Activated CD8-positive, alpha-beta T cell treated with anti-CD3 and anti-CD28 coated beads for 36 hours (primary cell): ENCODE results near the gene NYNRIN. TPM values are rescaled to one million over a fixed set of nuclear protein-coding genes. Genes with fewer than 3 reads are reported as not detected.
"Not testable (repeated sequence)": the region's sequence is repeated elsewhere in the genome, so short reads cannot be mapped to it uniquely, and the experiment has no call there.

ENCODE experiments used
- ATAC-seq: fragments of 200-7000 bp; cut with Tn5 transposase; one replicate; pipeline ENCODE4 v1.10.0; 2021; ENCODE audit warnings: mild to moderate bottlenecking, moderate library complexity
- CTCF ChIA-PET: fragments of 350-600 bp; sonication (Branson Sonifier 250); formaldehyde crosslinking; loops from one replicate; lab custom pipeline; 2021; ENCODE audit warnings: antibody characterized with exemption; lab: Charles Lee
- POLR2A ChIA-PET: fragments of 350-600 bp; sonication (Branson Sonifier 250); formaldehyde crosslinking; loops from one replicate; lab custom pipeline; 2021; ENCODE audit warnings: antibody characterized with exemption; lab: Charles Lee
- DNase-seq: peaks from one replicate; pipeline ENCODE4 v3.0.0-alpha.2; 2020
- H3K27ac Mint-ChIP-seq: one replicate; pipeline ENCODE4 v1.8.0; 2021; ENCODE audit warnings: mild to moderate bottlenecking, mixed read lengths
- H3K27me3 Mint-ChIP-seq: one replicate; pipeline ENCODE4 v1.8.0; 2021; ENCODE audit warnings: mixed read lengths
- H3K36me3 Mint-ChIP-seq: one replicate; pipeline ENCODE4 v1.8.0; 2021; ENCODE audit warnings: low read depth, mixed read lengths
- H3K4me1 Mint-ChIP-seq: one replicate; pipeline ENCODE4 v1.8.0; 2021; ENCODE audit warnings: low read depth, mixed read lengths
- H3K4me3 Mint-ChIP-seq: one replicate; pipeline ENCODE4 v1.8.0; 2021; ENCODE audit warnings: mild to moderate bottlenecking, moderate library complexity, mixed read lengths
- H3K9me3 Mint-ChIP-seq: one replicate; pipeline ENCODE4 v1.8.0; 2021; ENCODE audit warnings: mixed read lengths
- intact Hi-C: fragments of 100-400 bp; cut with micrococcal nuclease; formaldehyde crosslinking; loops from one replicate; pipeline ENCODE4 v1.10.0; 2022
- total RNA-seq, 2 experiments: library from RNA; stranded (reverse); gene quantifications; one replicate each; pipeline ENCODE4 v1.2.3, GENCODE V29; 2021
- TF ChIP-seq, protein P1 (sequence below): fragments of 200-600 bp; IDR thresholded peaks from one replicate; pipeline ENCODE4 v1.8.0; 2022; ENCODE audit warnings: antibody characterized with exemption, mild to moderate bottlenecking

Gene NYNRIN
- total RNA-seq: under 1 TPM; 0.05 to 0.27 TPM

DNA sequence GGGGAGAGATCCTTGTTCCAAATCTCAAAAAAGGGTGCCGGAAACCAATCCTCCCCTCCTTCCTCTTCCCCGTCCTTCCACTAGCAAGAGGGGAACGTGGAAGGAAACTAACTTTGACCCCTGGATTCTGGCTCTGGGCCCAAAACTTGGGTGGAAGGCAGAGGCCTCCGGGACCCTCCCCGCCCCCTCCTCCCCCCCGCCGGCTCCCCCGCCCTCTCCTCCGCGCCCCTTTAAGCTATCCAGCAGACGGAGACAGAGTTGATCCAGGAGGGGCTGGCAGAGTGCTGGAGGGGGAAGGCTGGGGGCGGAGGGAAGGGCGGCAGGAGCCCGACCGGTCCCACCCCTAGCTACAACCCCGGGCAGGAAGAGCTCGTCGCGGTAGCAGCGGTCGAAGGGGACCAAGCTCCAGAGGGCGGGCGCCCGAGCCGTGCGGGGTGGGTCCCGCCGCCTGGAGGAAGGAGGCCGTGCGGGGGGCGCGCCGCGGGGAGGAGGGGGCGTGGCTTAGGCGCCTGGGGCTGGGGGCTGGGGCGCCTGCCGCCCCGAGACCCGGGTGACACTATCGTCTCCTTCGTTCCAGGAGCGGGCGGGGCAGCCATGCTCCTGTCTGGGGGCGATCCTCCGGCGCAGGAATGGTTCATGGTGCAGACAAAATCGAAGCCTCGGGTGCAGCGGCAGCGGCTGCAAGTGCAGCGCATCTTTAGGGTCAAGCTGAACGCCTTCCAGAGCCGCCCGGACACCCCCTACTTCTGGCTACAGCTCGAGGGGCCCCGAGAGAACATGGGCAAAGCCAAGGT lies at the start of gene NYNRIN:
NYNRIN (plus strand) TSS at position 351 of the 794 bp plus-strand sequence; CDS start at position 595, 244 bp downstream.
- Mint-ChIP-seq H3K9me3 (no peaks in the 10 kb centered on the region), H3K4me1 (peaks cover 3% of the 10 kb centered on the region), H3K27ac (no peak within 1 kb of the TSS), H3K36me3 (no peaks in the 10 kb centered on the region), H3K4me3 (peak within 1 kb of the TSS; percentile 25), H3K27me3 (peaks cover 9% of the 10 kb centered on the region)
- intact Hi-C loops: no loop called here
- ATAC-seq: peak; percentile 88
- TF ChIP-seq, protein P1, sequence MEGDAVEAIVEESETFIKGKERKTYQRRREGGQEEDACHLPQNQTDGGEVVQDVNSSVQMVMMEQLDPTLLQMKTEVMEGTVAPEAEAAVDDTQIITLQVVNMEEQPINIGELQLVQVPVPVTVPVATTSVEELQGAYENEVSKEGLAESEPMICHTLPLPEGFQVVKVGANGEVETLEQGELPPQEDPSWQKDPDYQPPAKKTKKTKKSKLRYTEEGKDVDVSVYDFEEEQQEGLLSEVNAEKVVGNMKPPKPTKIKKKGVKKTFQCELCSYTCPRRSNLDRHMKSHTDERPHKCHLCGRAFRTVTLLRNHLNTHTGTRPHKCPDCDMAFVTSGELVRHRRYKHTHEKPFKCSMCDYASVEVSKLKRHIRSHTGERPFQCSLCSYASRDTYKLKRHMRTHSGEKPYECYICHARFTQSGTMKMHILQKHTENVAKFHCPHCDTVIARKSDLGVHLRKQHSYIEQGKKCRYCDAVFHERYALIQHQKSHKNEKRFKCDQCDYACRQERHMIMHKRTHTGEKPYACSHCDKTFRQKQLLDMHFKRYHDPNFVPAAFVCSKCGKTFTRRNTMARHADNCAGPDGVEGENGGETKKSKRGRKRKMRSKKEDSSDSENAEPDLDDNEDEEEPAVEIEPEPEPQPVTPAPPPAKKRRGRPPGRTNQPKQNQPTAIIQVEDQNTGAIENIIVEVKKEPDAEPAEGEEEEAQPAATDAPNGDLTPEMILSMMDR: no peak
- DNase-seq: peak; percentile 38
- CTCF ChIA-PET: interaction anchor here (0.9 to 3.9 kb wide), 4 partner anchors 11 to 156 kb away, joined by 3 to 15 read pairs (median 6); partner anchors contain the start of gene TINF2
- POLR2A ChIA-PET: no interaction called here

DNA sequence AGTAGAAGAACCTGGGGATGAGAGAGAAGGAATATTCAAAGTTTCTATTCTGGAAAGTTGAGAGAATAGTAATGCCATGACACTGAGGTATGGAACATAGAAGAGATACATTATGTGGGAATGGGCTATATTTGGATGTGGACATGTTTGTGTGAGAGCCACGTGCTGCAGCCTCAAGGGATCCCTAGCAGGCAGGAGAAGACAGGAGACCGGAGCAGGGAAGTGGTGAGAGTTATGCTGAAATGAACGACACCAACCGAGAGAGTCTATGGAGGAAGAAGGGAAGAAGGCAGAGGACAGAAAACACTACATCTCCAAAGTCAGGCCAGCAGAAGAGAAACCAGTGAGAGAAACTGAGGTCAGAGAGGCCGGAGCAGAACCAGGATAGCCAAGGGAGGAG lies 49.1 kb upstream of the NYNRIN start:
- ChIA-PET CTCF (interaction anchor here (1.0 to 1.3 kb wide), 5 partner anchors 9 to 36 kb away, joined by 3 to 4 read pairs (median 3); no protein-coding TSS in a partner anchor), POLR2A (no interaction called here)
- peaks cover 3% of the 10 kb centered on the region for H3K4me1 Mint-ChIP-seq
- intact Hi-C loops: no loop called here
- H3K27me3 Mint-ChIP-seq: peaks cover 38% of the 10 kb centered on the region
- no peak overlapping the region for H3K27ac Mint-ChIP-seq
- no peaks in the 10 kb centered on the region for H3K36me3 Mint-ChIP-seq
- TF ChIP-seq, protein P1: no peak
- ATAC-seq: no peak
- no peak for DNase-seq
- no peak overlapping the region for H3K4me3 Mint-ChIP-seq
- H3K9me3 Mint-ChIP-seq: no peaks in the 10 kb centered on the region

DNA sequence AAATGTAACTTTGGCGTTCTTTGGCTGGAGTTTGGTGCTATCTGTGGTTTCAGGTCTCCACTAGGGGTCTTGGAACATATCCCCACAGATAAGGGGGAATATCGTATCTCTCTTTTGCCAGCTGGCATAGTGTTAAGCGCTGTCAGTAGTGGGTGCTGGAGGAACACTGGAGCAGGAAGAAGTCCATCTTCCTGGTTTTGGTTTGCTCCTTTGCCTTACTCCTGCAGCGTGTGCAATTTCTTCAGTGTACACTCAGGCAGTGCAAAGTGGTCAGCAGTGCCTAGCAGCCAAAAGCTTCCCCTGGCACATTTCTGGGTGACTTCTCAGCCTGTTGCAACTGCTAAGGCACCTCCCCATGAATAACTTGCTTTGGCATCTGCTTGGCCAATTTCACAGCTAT lies 47.3 kb upstream of the NYNRIN start:
- TF ChIP-seq, protein P1: no peak
- ChIA-PET POLR2A (no interaction called here), CTCF (interaction anchor here (0.8 to 3.1 kb wide), 8 partner anchors 11 to 85 kb away, joined by 3 to 15 read pairs (median 4); partner anchors contain the start of genes CIDEB and RIPK3)
- Mint-ChIP-seq H3K27ac (no peak overlapping the region), H3K36me3 (no peaks in the 10 kb centered on the region), H3K4me3 (no peak overlapping the region), H3K4me1 (peaks cover 3% of the 10 kb centered on the region), H3K9me3 (no peaks in the 10 kb centered on the region), H3K27me3 (peaks cover 35% of the 10 kb centered on the region)
- no peak for ATAC-seq
- intact Hi-C loops: no loop called here
- no peak for DNase-seq

DNA sequence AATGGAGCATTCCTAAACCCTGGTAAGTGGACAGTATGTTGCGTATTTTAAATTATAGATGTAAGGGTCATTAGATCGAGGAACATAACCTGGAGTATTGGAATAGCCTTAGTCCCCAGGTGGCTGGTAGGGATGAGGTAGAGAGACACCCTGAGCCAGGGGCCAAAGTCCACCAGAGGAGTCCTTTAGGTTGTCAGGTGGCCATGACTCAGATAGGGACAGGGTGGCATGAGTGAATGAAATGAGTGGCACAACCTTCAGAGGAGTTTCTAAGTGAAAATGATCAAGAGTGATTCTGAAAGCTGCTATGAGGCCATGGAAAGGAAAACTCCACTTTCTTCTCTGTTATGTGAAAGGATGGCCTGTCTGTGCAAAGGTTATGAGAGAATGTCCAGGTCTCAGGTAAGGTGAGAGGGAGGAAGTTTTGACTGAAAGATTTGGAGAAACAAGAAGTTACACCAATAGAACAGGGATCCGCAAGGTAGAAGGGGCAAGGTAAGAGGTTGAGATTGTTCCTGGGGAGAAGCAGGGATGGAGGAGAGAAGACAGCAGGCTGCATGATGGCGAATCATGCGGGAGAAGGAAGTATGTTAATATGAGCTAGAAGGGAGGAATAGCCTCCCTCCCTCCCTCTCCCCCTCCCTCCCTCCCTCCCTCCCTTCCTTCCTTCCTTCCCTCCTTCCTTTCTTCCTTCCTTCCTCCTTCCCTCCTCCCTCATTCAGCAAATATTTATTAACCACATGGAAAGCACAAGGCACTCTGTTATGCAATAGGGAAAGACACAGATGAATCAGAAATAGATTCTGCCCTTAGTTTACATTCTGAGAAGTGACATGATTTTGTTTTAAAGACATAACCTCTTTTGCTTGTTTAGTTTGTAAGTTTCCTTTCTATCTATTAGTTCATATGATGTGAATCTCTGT lies 45.0 kb upstream of the NYNRIN start:
- peaks cover 30% of the 10 kb centered on the region for H3K27me3 Mint-ChIP-seq
- ATAC-seq: no peak

DNA sequence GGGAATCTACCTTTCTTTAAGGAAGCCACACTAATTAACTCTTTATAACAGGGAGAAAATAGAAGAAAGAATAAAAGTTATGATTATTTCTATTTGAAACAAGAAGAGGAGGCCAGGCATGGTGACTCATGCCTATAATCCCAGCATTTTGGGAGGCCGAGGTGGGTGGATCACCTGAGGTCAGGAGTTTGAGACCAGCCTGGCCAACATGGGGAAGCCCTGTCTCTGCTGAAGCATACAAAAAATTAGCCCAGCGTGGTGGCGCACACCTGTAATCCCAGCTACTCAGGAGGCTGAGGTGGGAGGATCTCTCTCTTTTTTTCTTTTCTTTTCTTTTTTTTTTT lies 44.3 kb upstream of the NYNRIN start:
- DNase-seq, H3K9me3 Mint-ChIP-seq, H3K4me1 Mint-ChIP-seq, H3K27ac Mint-ChIP-seq, ATAC-seq, POLR2A ChIA-PET, H3K36me3 Mint-ChIP-seq, H3K4me3 Mint-ChIP-seq, intact Hi-C loops: not testable (repeated sequence)
- CTCF ChIA-PET: interaction anchor here (1.7 kb wide), 1 partner anchor 77 kb away, joined by 5 read pairs; no protein-coding TSS in a partner anchor
- H3K27me3 Mint-ChIP-seq: peaks cover 28% of the 10 kb centered on the region

More for the DNA sequence above, 45.0 kb upstream of the NYNRIN start:
- no peaks in the 10 kb centered on the region for H3K9me3 Mint-ChIP-seq
- H3K4me1 Mint-ChIP-seq: peaks cover 3% of the 10 kb centered on the region
- CTCF ChIA-PET: interaction anchor here (1.7 to 3.1 kb wide), 2 partner anchors 20 to 77 kb away, joined by 5 to 15 read pairs; no protein-coding TSS in a partner anchor
- no peak for DNase-seq
- H3K4me3 Mint-ChIP-seq: no peak overlapping the region
- intact Hi-C loops: no loop called here
- no peak overlapping the region for H3K27ac Mint-ChIP-seq
- H3K36me3 Mint-ChIP-seq: no peaks in the 10 kb centered on the region
- POLR2A ChIA-PET: no interaction called here
- TF ChIP-seq, protein P1: no peak
